ENCODE data around the gene NPAS3.

- TF ChIP-seq CTCF (IDR thresholded peaks at IDR 0.05) (no peak), POLR2A (IDR thresholded peaks at IDR 0.05) (no peak)
Observed at GRCh38 chr14:33194551-33194950, 255.9 kb downstream of the NPAS3 start.
